Uterus (tissue), 2 donors: Measurements from ENCODE around the gene HORMAD2.

Source experiments
- CTCF ChIP-seq, 4 experiments: fragments of 200-600 bp in 2 of 4; fragments of 450-650 bp in 2 of 4; sonication (generic) in 2 of 4; IDR thresholded peaks; one replicate each; pipeline ENCODE4 v1.5.1; 2016 to 2019; ENCODE audit warnings: antibody characterized with exemption in 4 of 4, mild to moderate bottlenecking in 2 of 4, moderate library complexity in 1 of 4
- POLR2A ChIP-seq, 2 donors: fragments of 450-650 bp; IDR thresholded peaks; one replicate each; pipeline ENCODE4 v1.6.1; 2016; ENCODE audit warnings: antibody characterized with exemption in 2 of 2, mild to moderate bottlenecking in 1 of 2, moderate library complexity in 1 of 2

- no peak for TF ChIP-seq CTCF (IDR thresholded peaks at IDR 0.05)
- TF ChIP-seq POLR2A (IDR thresholded peaks at IDR 0.05): no peak
Observed at GRCh38 chr22:30140414-30140813, 60.1 kb downstream of the HORMAD2 start.
